Suprapubic skin (tissue), 4 donors: Measurements from ENCODE around the gene CREB3. TPM values are rescaled to one million over a fixed set of nuclear protein-coding genes. Genes with fewer than 3 reads are reported as not detected.

Source experiments
- DNase-seq, 2 donors: peaks; one replicate each; pipeline ENCODE4 v3.0.0-alpha.2; 2019; ENCODE audit warnings: low spot score in 2 of 2
- H3K27ac ChIP-seq: fragments of 200-600 bp; sonication (generic); one replicate; pipeline ENCODE4 v1.5.1; 2019
- H3K27me3 ChIP-seq: fragments of 200-600 bp; sonication (generic); one replicate; pipeline ENCODE4 v1.5.1; 2019
- H3K36me3 ChIP-seq: fragments of 200-600 bp; sonication (generic); one replicate; pipeline ENCODE4 v1.5.1; 2019
- H3K4me1 ChIP-seq: fragments of 200-600 bp; sonication (generic); one replicate; pipeline ENCODE4 v1.5.1; 2019
- H3K4me3 ChIP-seq: fragments of 200-600 bp; sonication (generic); one replicate; pipeline ENCODE4 v1.5.1; 2019; ENCODE audit warnings: mild to moderate bottlenecking
- H3K9me3 ChIP-seq: fragments of 200-600 bp; sonication (generic); one replicate; pipeline ENCODE4 v1.5.1; 2019
- EP300 ChIP-seq: sonication (generic); formaldehyde crosslinking; IDR thresholded peaks from one replicate; pipeline ENCODE4 v1.6.1; 2017; ENCODE audit warnings: antibody characterized with exemption
- POLR2A ChIP-seq, 2 donors: fragments of 450-650 bp; IDR thresholded peaks; one replicate each; pipeline ENCODE4 v1.6.1; 2017; ENCODE audit warnings: antibody characterized with exemption in 2 of 2, mild to moderate bottlenecking in 2 of 2, moderate library complexity in 2 of 2
- POLR2AphosphoS5 ChIP-seq, 3 donors: sonication (generic); formaldehyde crosslinking; IDR thresholded peaks; one replicate each; pipeline ENCODE4 v1.6.1; 2017; ENCODE audit warnings: antibody characterized with exemption in 3 of 3
- WGBS: methylation state at CpG from one replicate; pipeline ENCODE4 v1.1.5; 2018; 5-methylcytosine and 5-hydroxymethylcytosine counted together
- total RNA-seq, 4 donors: library from RNA; depleted of rRNA; stranded (reverse); fragments of >200 nt; gene quantifications; one replicate each; pipeline ENCODE4 v1.1.0, GENCODE V29; 2016
- TF ChIP-seq, protein P1 (sequence below), 2 donors: fragments of 200-600 bp in 1 of 2; fragments of 450-650 bp in 1 of 2; sonication (generic) in 1 of 2; IDR thresholded peaks; one replicate each; pipeline ENCODE4 v1.5.1; 2016 to 2019; ENCODE audit warnings: antibody characterized with exemption in 2 of 2, mild to moderate bottlenecking in 1 of 2, moderate library complexity in 1 of 2

The CREB3 gene
- total RNA-seq, 4 donors from 2014 or later: 18.8 to 24.1 (median 23.1) TPM

- TF ChIP-seq, protein P1, sequence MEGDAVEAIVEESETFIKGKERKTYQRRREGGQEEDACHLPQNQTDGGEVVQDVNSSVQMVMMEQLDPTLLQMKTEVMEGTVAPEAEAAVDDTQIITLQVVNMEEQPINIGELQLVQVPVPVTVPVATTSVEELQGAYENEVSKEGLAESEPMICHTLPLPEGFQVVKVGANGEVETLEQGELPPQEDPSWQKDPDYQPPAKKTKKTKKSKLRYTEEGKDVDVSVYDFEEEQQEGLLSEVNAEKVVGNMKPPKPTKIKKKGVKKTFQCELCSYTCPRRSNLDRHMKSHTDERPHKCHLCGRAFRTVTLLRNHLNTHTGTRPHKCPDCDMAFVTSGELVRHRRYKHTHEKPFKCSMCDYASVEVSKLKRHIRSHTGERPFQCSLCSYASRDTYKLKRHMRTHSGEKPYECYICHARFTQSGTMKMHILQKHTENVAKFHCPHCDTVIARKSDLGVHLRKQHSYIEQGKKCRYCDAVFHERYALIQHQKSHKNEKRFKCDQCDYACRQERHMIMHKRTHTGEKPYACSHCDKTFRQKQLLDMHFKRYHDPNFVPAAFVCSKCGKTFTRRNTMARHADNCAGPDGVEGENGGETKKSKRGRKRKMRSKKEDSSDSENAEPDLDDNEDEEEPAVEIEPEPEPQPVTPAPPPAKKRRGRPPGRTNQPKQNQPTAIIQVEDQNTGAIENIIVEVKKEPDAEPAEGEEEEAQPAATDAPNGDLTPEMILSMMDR (IDR thresholded peaks at IDR 0.05): no peak
- TF ChIP-seq POLR2AphosphoS5 (IDR thresholded peaks at IDR 0.05) (no peak), POLR2A (IDR thresholded peaks at IDR 0.05) (no peak), EP300 (no peak)
- peak overlapping the region; percentile 83 for H3K27ac ChIP-seq
- peaks cover 51% of the 10 kb centered on the region for H3K4me1 ChIP-seq
- H3K9me3 ChIP-seq: no peaks in the 10 kb centered on the region
- DNase-seq: no peak
- whole genome bisulfite sequencing: 1% methylated on average over 9 of the region's 24 CpGs
- H3K36me3 ChIP-seq: peaks cover 42% of the 10 kb centered on the region
- H3K27me3 ChIP-seq: no peaks in the 10 kb centered on the region
- H3K4me3 ChIP-seq: peak overlapping the region; percentile 83
Measured at GRCh38 chr9:35748242-35748857, 15.9 kb downstream of the CREB3 start.

DNA sequence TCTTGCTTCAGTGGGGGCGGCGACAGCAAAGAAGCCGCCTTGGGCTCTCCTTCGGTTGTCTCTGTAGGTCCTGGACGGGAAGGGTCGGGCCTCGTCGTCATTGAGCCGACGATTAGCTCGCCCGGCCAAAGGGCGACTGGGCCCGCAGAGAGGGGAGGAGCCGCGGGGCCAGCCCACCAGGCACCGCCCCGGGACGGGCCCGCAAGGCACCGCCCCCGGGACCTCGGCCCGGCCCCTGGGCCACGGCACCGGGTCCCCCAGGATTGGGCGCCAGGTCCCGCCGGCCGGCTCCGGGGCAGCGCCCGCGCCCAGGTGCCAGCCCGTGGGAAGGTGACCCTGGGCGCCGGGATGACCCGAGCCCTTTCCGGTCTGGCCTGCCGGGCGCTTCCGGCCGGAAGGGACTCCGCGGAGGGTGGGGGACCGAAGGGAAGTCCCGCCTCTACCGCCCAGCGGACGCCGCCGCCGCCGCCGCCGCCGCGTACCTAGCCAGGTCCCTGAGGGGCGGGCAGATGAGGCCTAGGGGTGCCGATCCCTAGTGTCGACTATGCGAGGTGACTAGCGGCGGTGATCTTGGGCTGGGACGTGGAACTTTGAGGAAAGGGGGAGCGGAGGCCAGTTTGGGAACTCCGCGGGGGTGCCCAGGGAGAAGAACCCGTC lies 16.5 kb downstream of the CREB3 start, which contains the start of the genes GBA2 and RGP1:
GBA2 (minus strand) TSS at position 371 of the 657 bp plus-strand sequence. CDS start 524 bp downstream, outside the sequence.
RGP1 (plus strand) TSS at position 430 of the 657 bp plus-strand sequence. CDS start 469 bp downstream, outside the sequence.
- 0% methylated on average over 40 of the region's 69 CpGs for WGBS

GRCh38 chr9:35749515-35750255 lies 17.2 kb downstream of the CREB3 start:
- Histone ChIP-seq H3K4me3 (peak overlapping the region; percentile 83), H3K36me3 (peaks cover 42% of the 10 kb centered on the region), H3K4me1 (peaks cover 48% of the 10 kb centered on the region), H3K9me3 (no peaks in the 10 kb centered on the region), H3K27me3 (no peaks in the 10 kb centered on the region), H3K27ac (peak overlapping the region; percentile 83)
- peak in 1 of 2 donors; percentile 67 for DNase-seq
- no peak for TF ChIP-seq EP300
- TF ChIP-seq, protein P1 (IDR thresholded peaks at IDR 0.05): no peak
- TF ChIP-seq POLR2AphosphoS5 (IDR thresholded peaks at IDR 0.05): no peak
- 5% methylated on average over 8 of the region's 19 CpGs for WGBS

More for the DNA sequence above, 16.5 kb downstream of the CREB3 start, which contains the start of the genes GBA2 and RGP1:
- H3K27ac ChIP-seq: peak within 1 kb of the TSS; percentile 83
- TF ChIP-seq EP300 (no peak), POLR2A (IDR thresholded peaks at IDR 0.05) (peak in 1 of 2 donors; percentile 22), POLR2AphosphoS5 (IDR thresholded peaks at IDR 0.05) (peak in 2 of 3 donors; percentile 7 to 20)
- TF ChIP-seq, protein P1 (IDR thresholded peaks at IDR 0.05): no peak
- H3K4me1 ChIP-seq: peaks cover 51% of the 10 kb centered on the region
- H3K36me3 ChIP-seq: peaks cover 42% of the 10 kb centered on the region
- peak within 1 kb of the TSS; percentile 83 for H3K4me3 ChIP-seq
- H3K9me3 ChIP-seq: no peaks in the 10 kb centered on the region
- peak; percentile 86 to 90 for DNase-seq
- no peaks in the 10 kb centered on the region for H3K27me3 ChIP-seq

GRCh38 chr9:35750256-35750531 lies 17.7 kb downstream of the CREB3 start:
- H3K4me3 ChIP-seq: peak overlapping the region; percentile 83
- DNase-seq: no peak
- H3K36me3 ChIP-seq: peaks cover 44% of the 10 kb centered on the region
- H3K27me3 ChIP-seq: no peaks in the 10 kb centered on the region
- H3K27ac ChIP-seq: peak overlapping the region; percentile 83
- no peaks in the 10 kb centered on the region for H3K9me3 ChIP-seq
- WGBS: 86% methylated on average over 2 of the region's 4 CpGs
- no peak for TF ChIP-seq EP300
- no peak for TF ChIP-seq POLR2A (IDR thresholded peaks at IDR 0.05)
- TF ChIP-seq, protein P1 (IDR thresholded peaks at IDR 0.05): no peak
- TF ChIP-seq POLR2AphosphoS5 (IDR thresholded peaks at IDR 0.05): no peak
- H3K4me1 ChIP-seq: peaks cover 43% of the 10 kb centered on the region

GRCh38 chr9:35753466-35753865 lies 21.0 kb downstream of the CREB3 start:
- DNase-seq: no peak
- no peaks in the 10 kb centered on the region for H3K27me3 ChIP-seq
- H3K27ac ChIP-seq: no peak overlapping the region
- 93% methylated on average over 5 of the region's 5 CpGs for WGBS
- peaks cover 40% of the 10 kb centered on the region for H3K4me1 ChIP-seq
- H3K36me3 ChIP-seq: peaks cover 45% of the 10 kb centered on the region
- TF ChIP-seq EP300 (no peak), POLR2A (IDR thresholded peaks at IDR 0.05) (no peak), POLR2AphosphoS5 (IDR thresholded peaks at IDR 0.05) (no peak)
- TF ChIP-seq, protein P1 (IDR thresholded peaks at IDR 0.05): no peak
- no peak overlapping the region for H3K4me3 ChIP-seq
- H3K9me3 ChIP-seq: no peaks in the 10 kb centered on the region
